ENCODE measurements around the gene SRPRA.

Gene SRPRA

GRCh38 chr11:126282736-126283591, 14.3 kb upstream of the SRPRA start, which contains the start of gene TIRAP:
TSS of gene TIRAP (plus strand) at chr11:126283093. CDS start at chr11:126290895, 7,802 bp downstream.
- H3K9me3 ChIP-seq (replicated peaks; ENCODE audit: insufficient read depth, low read length): no peaks in the 10 kb centered on the region
- H3K79me2 ChIP-seq (ENCODE audit: low read length): peaks cover 35% of the 10 kb centered on the region
- TF ChIP-seq EZH2phosphoT487 (IDR thresholded peaks at IDR 0.05; ENCODE audit: low read length) (no peak), CTCF (IDR thresholded peaks at IDR 0.05; ENCODE audit: low read length) (no peak), EZH2 (optimal IDR thresholded peaks at IDR 0.05; ENCODE audit: low read depth, low read length) (no peak)
- peak within 1 kb of the TSS; percentile 79 for H3K4me3 ChIP-seq (ENCODE audit: low read length)
- peak within 1 kb of the TSS; percentile 77 for H3K27ac ChIP-seq (ENCODE audit: low read length)
- no peaks in the 10 kb centered on the region for H3K36me3 ChIP-seq (replicated peaks; ENCODE audit: insufficient read depth, low read length)
- H3F3A ChIP-seq (ENCODE audit: insufficient read depth, low read length): peaks cover 20% of the 10 kb centered on the region
- peak within 1 kb of the TSS; percentile 88 for H3K9ac ChIP-seq (ENCODE audit: low read length)
- H3K4me1 ChIP-seq (ENCODE audit: low read length): peaks cover 7% of the 10 kb centered on the region
- H3K4me2 ChIP-seq (ENCODE audit: low read depth, low read length): peak within 1 kb of the TSS; percentile 89
- no peaks in the 10 kb centered on the region for H3K27me3 ChIP-seq (replicated peaks; ENCODE audit: insufficient read depth, low read length)
- H4K20me1 ChIP-seq (ENCODE audit: insufficient read depth, low read length): no peaks in the 10 kb centered on the region
- H3K9me2 ChIP-seq (replicated peaks; ENCODE audit: insufficient read depth, low read length): no peaks in the 10 kb centered on the region
- DNase-seq: peak; percentile 61
- H2AFZ ChIP-seq (ENCODE audit: low read length): peak within 1 kb of the TSS; percentile 79

GRCh38 chr11:126282361-126282735, 13.7 kb upstream of the SRPRA start:
- Histone ChIP-seq H3K4me3 (ENCODE audit: low read length) (peak overlapping the region; percentile 79), H3K79me2 (ENCODE audit: low read length) (peaks cover 35% of the 10 kb centered on the region), H3K9me2 (replicated peaks; ENCODE audit: insufficient read depth, low read length) (no peaks in the 10 kb centered on the region), H4K20me1 (ENCODE audit: insufficient read depth, low read length) (no peaks in the 10 kb centered on the region), H3K4me2 (ENCODE audit: low read depth, low read length) (peak overlapping the region; percentile 89), H2AFZ (ENCODE audit: low read length) (peak overlapping the region; percentile 67), H3K4me1 (ENCODE audit: low read length) (peaks cover 7% of the 10 kb centered on the region), H3K9me3 (replicated peaks; ENCODE audit: insufficient read depth, low read length) (no peaks in the 10 kb centered on the region), H3F3A (ENCODE audit: insufficient read depth, low read length) (peaks cover 20% of the 10 kb centered on the region), H3K27me3 (replicated peaks; ENCODE audit: insufficient read depth, low read length) (no peaks in the 10 kb centered on the region), H3K36me3 (replicated peaks; ENCODE audit: insufficient read depth, low read length) (no peaks in the 10 kb centered on the region), H3K9ac (ENCODE audit: low read length) (peak overlapping the region; percentile 88; the same call in 1 of the 2 replicates), H3K27ac (ENCODE audit: low read length) (peak overlapping the region; percentile 44; the same call in 1 of the 2 replicates)
- no peak for DNase-seq
- TF ChIP-seq EZH2phosphoT487 (IDR thresholded peaks at IDR 0.05; ENCODE audit: low read length): no peak

DNA sequence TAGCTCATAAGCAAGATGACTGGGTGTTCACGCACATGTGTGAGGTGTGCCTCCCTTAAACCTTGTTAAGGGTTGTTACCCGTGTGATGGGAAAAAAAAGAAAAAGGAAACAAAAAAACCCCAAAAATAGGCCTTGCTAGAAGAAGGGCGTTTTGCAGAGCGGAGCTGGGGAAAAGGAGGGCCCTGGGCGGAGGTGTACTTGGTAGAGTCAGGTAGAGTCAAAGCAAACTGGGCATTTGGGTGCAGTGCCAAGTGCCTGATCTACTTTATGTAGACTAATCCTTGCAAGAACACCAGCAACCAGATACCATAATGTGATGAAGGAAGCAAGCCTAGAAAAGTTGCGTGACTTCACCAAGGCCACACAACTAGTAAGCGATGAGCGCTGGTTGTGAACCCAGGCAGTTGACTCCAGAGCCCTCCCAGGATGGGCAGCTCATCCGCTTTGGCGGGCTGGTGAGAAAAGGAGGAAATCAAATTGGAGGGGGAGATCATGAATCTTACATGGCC, 13.0 kb upstream of the SRPRA start:
- TF ChIP-seq EZH2 (optimal IDR thresholded peaks at IDR 0.05; ENCODE audit: low read depth, low read length) (no peak), EZH2phosphoT487 (IDR thresholded peaks at IDR 0.05; ENCODE audit: low read length) (no peak), CTCF (IDR thresholded peaks at IDR 0.05; ENCODE audit: low read length) (no peak)
- no peak for DNase-seq
- Histone ChIP-seq H3F3A (ENCODE audit: insufficient read depth, low read length) (peaks cover 20% of the 10 kb centered on the region), H3K9me2 (replicated peaks; ENCODE audit: insufficient read depth, low read length) (no peaks in the 10 kb centered on the region), H3K9me3 (replicated peaks; ENCODE audit: insufficient read depth, low read length) (no peaks in the 10 kb centered on the region), H3K4me1 (ENCODE audit: low read length) (peaks cover 7% of the 10 kb centered on the region), H4K20me1 (ENCODE audit: insufficient read depth, low read length) (no peaks in the 10 kb centered on the region), H3K79me2 (ENCODE audit: low read length) (peaks cover 30% of the 10 kb centered on the region), H3K9ac (ENCODE audit: low read length) (no peak overlapping the region), H3K27ac (ENCODE audit: low read length) (no peak overlapping the region), H3K4me2 (ENCODE audit: low read depth, low read length) (peak overlapping the region; percentile 89; the same call in 1 of the 2 replicates), H3K27me3 (replicated peaks; ENCODE audit: insufficient read depth, low read length) (no peaks in the 10 kb centered on the region), H3K36me3 (replicated peaks; ENCODE audit: insufficient read depth, low read length) (no peaks in the 10 kb centered on the region), H2AFZ (ENCODE audit: low read length) (peak overlapping the region; percentile 67; the same call in 1 of the 2 replicates), H3K4me3 (ENCODE audit: low read length) (peak overlapping the region; percentile 79; the same call in 1 of the 2 replicates)

All from MM.1S (cell line).